Embryonic facial prominence (tissue), 1 donor: ENCODE measurements around the gene SLC12A8.

Source experiments
- DNase-seq: peaks from one replicate; pipeline ENCODE4 v3.0.0-alpha.2; 2016; ENCODE audit errors: extremely low spot score

Gene SLC12A8

DNA sequence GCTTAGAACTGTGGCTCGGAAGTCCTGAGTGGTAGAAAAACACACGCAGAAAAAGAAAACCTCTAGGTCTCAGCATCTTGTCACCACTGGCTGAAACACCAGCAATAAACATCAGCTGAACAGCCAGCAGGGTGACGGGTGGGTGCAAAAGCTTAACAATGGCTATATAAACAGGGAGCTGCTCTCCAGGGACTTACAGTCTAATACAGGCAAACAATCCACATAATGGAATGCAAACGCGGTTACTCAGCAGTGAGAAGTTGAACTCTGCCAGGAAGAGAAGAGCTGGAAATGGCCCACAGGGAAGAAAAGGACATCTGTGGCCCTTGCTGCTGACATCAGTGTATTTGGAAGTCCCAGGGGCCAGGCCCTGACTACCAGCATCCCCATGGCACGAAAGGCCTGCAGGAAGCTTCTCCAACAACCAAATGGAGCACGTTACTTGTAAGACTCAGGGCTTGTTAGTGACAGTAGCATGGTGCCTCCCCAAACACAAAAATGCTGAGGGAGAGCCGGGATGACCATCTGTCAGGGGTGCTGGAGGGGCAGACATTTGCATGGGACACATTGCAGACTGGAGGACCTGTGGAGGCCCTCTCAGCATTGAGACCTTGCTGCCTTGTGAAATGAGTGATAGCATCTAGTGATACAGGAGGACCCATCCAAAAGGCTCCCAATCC is 159.8 kb downstream of the SLC12A8 start:
- no peak for DNase-seq

DNA sequence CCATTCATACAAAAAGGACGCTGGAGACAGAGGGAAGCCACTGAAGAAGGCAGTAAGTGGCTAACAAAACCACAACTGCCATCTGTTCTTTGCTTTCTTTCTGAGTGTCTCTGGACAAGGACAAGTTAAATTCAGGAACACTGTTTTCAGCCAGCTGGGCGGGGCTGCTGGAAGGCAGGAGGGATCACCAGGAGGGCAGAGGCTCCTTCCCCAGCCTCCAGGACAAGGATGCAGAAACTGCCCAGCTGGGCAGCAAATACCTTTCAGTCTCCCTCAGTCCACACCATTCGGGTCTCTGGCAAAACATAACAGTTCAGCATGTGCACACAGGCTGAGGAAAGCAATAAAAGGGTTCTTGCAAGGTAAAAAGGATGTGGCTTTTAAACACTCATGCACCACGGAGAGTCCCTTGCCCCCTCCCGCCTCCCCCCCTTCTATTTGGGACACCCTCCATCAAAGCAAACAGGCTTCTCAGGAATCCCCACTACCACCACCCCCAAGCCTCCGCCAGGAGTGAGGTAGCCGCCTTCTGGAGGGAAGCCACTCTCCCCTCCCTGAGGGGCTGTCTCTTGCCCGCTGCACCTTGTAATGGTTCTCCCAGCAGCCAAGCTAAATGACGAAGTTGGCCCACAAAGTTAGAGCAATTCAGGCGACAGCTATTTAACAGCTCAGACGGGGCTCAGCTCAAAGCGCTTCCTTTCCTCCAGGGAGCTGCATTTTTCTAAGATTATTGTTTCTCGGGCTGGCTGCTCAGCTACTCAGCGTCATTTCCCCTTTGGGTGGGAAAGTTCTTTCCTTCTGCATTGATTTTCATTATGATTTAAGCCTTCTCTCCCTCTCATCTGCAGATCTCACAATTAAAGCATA is 160.6 kb downstream of the SLC12A8 start:
- DNase-seq: no peak

DNA sequence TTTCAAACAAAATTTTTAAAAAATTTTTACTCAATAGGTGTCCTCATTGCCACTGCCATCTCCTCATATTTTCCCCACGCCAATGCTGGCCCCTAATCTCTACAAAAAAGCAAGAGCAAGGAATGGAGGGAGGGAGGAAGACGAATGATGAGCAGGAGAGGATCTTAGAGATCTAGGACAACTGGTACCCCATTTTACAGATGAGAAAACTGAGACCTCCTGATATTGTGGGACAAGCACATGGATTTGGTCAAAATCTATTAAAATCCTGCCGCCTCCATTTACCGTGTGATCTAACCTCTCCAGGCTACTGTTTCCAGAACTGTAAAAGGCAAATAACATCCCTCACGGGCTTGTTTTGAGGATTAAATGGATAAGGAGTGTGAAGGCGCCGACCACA is 161.3 kb downstream of the SLC12A8 start:
- no peak for DNase-seq

DNA sequence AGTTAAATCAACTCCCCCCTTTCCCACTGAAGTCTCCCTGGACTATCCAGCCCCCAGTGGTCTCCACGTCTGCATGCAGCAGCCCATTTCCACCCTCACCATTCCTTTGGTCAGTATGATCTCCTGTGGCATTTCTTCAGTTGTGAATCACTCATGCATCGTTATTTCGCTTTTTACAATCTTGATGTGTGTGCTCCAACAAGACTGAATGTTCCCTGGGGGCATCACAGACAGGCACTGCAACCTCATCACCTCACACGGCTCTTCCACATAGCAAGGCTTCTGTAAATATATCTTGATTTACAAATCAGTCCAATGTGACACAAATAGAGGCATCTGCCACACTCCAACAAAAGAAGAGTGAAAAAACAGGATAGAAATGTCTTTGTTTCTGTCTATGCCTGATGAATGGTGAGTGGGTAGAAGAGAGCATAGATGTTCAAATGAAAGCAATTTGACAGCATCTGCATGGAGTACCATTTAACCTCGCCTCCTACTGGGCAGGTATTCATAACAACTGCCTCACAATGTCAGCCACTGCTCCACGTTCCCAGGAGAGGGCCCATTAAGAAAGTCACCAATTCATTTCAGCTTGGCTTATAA is 162.0 kb downstream of the SLC12A8 start:
- no peak for DNase-seq

DNA sequence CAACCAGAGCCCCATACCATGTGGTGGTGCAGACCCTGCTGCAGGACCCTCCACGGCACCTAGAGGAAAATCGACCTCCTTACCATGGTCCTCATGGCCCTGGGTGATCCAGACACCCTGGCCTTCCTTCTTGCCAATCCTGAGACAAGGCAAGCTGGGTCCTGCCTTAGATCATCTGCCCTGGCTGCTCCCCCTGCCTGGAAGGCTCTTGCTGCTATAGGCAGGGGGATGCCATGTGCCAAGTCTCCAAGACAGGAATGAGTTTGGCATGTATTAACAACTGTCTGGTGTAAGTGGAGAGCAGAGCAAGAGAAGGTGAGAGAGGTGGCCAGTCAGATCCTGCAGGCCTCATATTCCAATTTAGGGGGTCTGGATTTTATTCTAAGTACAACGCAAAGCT is 164.3 kb downstream of the SLC12A8 start:
- no peak for DNase-seq

DNA sequence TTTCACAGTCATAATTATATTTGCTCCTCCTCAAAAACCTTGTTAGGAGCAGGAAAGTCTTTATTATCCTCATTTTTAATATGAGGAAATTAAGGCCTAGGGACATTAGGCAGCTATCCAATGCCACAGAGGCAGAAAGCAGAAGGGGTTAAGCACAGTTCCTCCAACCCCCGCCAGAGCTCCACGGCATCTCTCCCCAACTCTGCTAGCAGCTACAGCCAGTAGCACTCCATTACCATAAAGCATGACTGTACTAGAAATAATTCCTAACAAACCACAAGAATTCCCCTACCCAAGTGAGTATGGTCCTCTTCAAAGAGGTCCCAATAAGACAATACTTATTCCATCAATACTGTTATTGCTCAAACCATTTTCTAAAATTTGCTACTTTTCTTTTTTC is 166.6 kb downstream of the SLC12A8 start:
- DNase-seq: no peak

DNA sequence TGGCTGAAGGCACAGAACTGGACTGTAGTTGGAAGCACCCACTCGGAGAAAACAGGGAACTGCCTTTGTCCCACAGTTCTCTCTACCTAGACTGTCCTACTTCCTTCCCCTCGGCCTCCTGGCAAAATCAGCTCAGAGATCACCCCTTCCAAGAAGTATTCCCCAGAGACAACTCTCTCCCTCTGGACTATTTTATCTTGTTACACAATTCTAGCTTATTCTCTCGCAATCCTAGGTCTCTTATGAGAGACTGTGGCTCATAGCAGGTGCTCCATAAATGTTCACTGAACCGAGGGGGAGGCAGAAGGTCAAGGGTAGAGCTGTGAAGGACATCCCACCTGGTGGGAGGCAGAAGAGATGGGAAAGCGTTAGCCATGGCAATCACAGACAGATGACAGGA is 167.4 kb downstream of the SLC12A8 start:
- no peak for DNase-seq

DNA sequence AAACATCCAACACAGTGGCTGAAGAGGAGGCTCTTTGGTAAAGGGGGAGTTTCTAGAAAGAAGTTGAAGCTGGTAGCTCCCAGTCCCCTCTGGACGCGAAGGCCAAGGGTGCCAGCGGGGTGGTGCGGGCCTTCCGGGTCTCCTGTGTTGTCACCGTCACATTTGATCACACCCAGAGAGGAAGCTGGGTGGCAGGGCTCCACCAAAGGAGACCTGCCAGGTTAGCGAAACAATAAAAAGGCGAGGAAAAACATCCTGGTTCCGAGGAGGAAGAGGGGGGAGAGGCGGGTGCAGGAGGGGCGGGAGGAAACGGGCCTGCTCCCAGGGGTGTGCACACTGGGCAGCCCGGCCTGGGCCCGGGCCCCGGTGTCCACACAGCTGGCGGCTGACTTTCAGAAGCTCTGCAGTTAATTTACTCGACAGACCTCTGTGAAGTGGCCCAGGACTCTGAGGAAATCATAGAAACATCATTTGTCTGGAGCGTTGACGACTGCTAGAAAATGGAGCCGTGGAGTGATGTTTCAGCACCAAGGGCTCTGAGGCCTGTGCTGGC is 168.9 kb downstream of the SLC12A8 start:
- no peak for DNase-seq

DNA sequence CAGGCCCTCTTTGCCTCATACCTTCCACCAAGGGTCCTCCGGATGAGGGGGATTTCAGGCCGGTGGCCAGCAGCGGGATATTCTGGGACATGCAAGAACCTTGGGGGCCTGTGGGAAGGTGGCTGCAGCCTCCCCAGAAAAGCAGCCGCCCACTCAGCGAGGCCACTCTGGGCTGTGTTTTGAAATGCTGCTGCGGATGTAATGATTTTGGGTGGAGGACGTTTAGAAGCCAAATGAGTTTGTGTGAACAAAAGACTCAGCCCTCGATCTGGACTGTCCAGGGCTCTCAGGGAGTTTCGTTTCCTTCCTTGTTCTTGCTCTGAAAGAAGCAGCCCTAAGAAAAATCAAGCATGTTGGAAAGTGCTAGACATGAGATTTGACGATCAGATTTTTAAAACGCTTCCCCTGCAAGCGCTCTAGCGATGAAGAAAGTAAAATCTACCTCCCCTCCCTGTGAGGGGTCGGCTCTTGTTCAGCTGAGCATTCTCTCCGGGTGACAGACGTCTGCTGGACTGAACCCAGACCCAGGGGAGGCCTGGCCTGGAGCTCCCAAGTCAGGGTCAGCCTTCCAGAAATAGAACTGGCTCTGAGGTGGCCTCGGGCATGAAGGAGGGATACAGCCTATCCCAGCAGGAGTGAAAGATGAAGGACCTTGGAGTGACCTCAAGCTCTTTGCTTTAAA is 169.7 kb downstream of the SLC12A8 start:
- no peak for DNase-seq

DNA sequence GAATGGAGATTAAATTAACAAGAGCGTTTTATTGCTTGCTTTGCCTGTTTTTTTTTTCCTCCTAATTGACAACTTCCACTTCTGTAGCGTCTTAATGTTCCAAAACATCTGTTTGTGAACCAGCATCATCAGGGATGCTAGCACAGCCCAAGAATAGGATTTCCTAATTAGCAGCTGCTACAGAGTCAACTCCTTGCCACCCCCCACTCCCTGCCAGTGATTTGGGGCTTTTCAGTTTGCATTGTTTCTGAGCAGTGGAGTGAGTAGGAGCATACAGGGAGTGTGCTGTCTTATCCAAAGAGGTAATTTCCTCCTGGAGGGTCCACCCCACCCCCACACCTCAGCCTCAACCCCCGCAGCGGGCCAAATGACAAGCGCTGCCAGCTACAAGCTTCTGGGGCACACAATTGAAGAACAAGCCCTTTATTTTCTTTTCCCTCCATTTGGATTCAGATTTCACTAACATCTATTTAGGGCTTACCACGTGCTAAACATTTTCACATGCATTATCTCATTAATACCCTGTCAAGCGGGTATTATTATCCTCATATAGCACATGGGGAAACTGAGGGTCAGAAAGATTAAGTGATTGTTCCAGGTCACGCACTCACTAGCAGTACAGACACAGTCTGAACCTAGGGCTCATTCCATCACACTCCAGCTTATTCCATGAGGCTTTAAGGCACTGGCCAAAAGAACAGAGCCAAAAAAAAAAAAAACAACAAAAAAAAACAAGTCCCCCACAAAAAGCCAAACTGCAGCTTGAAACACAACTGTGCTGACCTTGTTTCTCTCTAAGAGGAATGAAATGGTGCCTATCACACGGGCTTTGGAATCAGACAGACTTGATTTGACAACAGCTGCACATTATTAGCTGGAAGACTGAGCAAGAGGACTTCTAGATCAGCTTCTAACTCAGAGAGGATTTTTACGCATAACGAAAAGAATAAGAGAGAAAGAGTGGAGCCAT is 173.1 kb downstream of the SLC12A8 start:
- no peak for DNase-seq

DNA sequence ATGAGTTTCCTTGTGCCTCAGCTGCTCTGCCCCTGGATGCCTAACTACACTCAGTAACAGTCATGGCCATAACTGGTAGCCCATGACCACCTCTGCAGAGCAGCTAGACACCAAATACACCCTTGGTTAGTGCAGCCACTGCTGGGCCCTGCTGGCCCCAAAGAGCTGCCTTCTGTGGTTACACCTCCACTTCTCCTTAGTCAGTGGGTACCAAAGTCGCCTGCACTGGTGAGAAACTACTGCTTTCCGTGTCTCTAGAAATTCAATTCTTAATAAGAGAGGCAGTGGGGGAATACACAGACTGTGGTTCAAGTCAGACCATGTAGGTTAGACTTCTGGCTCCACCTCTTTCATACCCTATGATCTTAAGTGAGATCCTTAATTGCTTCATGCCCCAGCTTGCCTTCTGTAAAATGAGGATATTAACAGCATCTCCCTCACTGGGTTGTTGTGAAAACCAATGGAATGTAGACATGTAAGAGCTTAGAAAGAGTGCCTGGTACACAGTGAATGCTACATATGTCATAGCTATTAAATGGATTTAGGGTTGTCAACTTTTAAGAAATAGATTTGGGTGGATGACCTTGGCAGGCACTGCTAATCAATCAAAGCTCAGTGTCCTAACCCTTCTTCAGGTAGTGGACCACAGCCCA is 174.9 kb downstream of the SLC12A8 start:
- DNase-seq: no peak

DNA sequence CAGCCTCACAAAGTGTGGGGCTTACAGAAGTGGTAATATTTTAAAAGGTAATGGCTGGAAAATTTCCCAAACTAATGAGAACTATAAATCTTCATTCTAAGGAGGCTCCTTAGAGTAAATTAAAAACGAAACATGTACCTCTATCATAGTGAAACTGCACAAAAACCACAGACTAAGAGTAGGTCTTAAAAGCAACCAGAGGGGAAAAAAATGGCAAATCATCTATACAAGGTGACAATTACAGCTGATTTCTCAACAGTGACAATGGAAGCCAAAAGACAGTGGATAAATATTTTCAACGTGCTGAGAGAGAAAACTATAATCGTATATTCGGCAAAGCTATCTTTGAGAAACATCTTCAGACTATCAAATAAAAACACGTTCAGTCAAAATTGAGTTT is 177.3 kb downstream of the SLC12A8 start:
- no peak for DNase-seq

DNA sequence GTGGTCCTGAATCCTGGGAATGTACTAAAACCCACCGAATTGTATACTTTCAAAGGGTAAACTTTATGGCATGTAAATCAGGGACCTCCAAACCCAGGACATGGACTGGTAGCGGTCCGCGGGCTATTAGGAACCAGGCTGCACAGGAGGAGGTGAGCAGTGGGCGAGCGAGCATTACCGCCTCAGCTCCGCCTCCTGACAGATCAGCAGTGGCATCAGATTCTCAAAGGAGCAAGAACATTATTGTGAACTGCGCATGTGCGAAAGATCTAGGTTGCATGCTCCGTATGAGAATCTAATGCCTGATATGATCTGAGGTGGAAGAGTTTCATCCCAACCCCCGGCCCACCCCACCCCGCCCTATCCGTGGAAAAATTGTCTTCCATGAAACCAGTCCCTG is 178.9 kb downstream of the SLC12A8 start:
- DNase-seq: no peak

DNA sequence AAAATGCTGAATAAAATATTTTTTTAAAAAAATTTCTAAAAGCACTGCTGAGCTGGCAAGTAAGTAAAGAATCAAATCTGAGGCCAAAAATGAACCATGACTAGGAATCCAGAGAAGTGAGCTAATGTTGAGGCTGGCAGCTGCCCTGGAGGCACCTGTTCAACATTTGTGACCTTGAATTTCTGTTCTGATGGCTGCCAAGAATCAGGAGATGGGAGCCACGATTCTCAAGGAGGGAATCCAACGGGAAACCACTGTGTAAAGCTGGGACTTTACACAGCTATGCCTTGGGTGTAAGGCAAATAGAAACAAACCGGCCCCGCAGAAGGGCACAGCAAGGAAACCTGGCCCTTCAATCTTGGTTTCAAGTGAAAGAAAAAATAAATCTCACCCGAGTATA is 179.4 kb downstream of the SLC12A8 start:
- no peak for DNase-seq

DNA sequence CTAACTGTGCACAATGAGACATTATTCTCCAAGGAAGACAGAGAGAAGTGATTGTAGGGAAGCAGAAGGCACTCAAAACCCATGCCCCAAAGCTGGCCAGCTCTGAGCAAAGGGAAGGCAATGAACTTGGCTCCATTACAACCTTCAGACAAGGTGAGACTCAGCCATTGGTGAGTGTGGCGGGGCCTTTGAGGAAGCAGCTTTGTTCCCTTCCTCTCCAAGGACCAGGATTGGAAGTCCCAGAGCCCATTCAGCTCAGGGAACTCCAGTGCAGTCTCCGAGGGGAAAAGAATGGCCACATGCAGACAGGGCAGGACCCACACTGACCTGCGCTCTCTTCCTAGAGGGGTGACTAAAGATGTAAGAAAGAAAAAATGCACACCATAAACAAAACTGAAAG is 179.9 kb downstream of the SLC12A8 start:
- DNase-seq: no peak
